DMS 273 (cell line): ENCODE results near the gene CFAP74.

Experiments
- DNase-seq: peaks from one replicate; lab custom pipeline; 2025; ENCODE audit not compliant: unreplicated experiment; lab: John Stamatoyannopoulos, UW

The CFAP74 gene

DNA sequence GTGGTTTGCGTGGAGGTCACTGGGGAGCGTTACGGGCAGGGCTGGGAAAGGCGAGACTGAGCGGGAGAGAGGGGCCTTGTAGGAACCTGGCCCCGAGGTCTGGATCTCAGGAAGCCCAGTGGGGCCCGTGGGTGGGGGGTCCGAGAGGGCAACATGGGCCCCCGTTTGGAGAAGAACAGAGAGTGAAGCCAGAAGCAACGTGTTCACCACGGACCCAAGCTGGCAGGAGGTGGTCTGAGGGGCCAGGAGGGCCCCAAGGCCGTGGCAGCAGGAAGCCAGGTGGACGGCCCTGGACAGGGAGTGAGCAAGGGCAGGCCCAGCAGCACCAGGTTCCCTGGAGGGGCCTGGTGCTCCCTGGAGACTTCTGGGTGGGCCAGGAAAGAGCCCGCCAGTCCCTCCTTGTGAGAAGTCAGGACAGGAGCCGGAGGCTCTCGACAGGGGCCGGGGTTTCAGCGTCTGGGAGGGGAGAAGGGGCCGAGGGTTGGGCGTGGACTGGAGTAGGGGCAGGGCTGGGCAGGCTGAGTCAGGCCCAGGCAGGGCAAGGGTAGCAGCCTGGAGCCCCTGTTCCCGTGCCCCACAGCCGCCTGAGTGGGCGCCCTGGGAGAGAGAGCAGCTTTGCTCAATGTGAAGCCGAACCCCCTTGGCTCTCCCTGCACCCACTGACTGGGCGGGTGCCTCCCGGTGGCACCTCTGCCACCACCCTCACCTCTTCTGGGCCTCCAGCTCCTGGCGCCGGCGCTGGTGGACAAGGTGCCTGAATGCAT lies 33.5 kb downstream of the CFAP74 start:
- DNase-seq = no peak

DNA sequence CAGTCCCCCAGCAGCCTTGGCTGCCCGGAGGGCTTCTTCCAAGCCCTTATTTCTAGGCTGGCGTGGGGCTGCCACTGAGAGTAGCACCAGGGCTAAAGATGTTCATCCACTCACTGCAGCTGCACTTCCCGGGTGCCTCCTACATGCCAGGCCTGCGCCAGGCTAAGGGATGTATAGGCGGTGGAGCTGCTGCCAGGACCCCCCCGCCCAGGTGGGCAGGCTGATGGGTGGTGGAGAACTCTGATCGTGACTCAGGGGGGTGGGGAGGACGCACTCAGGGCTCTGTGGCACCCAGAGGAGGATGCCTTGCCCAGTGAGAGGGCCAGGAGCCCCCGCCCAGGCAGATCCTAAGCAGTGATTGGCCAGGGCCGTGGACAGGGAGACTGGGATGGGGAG lies 34.1 kb downstream of the CFAP74 start:
- DNase-seq = no peak

DNA sequence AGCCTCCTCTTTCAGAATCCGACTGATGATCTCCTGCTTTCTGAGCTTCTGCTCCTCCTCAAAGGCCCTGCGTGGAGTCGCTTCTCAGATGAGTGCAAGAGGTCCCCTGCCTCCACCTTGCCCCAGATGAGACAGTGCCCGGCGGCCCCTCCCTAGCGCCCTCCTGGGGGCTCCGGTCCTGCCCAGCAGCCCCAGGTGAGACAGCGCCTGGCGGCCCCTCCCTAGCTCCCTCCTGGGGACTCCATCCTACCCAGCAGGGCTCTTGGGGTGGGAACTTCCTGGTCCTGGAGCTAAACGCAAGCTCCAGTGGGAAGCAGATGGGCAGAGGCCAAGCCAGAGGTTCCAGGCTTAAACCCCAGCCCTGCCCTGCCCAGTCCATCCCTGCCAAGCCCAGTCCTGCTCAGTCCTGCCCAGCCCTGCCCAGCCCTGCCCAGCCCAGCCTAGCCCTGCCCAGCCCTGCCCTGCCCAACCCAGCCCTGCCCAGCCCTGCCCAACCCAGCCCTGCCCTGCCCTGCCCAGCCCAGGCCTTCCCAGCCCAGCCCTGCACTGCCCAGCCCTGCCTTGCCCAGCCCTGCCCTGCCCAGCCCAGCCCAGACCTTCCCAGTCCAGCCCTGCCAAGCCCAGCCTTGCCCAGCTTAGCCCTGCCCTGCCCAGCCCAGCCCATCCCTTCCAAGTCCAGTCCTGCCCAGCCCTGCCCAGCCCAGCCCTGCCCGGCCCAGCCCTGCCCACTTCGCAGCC lies 34.6 kb downstream of the CFAP74 start:
- no peak for DNase-seq

DNA sequence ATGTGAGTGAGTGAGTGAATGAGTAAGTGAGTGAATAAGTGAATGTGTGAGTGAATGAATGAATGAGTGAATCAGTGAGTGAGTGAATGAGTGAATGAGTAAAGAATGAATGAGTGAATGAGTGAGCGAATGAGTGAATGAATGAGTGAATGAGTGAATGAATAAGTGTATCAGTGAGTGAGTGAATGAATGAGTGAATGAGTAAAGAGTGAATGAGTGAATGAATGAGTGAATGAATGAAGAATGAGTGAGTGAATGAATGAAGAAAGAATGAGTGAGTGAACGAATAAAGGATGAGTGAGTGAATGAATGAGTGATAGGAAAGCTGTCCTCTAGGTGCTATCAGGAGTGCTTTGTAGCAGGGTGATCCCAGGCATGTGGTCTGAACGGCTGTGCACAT lies 35.7 kb downstream of the CFAP74 start:
- DNase-seq = no peak

DNA sequence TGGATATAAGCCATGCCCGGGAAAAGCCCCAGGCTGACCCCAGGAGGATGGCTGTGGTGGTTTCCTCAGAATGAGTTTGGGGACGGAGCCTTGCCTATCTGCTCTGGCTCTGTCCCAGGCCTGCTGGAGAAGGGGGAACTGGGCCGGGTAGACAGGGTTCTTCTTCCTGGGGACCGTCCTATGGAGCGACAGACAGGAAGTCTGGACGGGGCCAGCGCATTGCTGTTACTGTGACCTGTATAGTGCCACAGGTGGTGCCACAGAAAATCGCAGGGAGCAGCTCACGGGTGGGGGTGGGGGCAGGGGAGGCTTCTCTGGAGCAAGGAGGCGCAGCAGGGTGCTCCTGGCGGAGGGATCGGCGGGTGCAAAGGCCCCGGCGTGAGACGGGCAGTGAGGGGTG lies 36.4 kb downstream of the CFAP74 start:
- no peak for DNase-seq

DNA sequence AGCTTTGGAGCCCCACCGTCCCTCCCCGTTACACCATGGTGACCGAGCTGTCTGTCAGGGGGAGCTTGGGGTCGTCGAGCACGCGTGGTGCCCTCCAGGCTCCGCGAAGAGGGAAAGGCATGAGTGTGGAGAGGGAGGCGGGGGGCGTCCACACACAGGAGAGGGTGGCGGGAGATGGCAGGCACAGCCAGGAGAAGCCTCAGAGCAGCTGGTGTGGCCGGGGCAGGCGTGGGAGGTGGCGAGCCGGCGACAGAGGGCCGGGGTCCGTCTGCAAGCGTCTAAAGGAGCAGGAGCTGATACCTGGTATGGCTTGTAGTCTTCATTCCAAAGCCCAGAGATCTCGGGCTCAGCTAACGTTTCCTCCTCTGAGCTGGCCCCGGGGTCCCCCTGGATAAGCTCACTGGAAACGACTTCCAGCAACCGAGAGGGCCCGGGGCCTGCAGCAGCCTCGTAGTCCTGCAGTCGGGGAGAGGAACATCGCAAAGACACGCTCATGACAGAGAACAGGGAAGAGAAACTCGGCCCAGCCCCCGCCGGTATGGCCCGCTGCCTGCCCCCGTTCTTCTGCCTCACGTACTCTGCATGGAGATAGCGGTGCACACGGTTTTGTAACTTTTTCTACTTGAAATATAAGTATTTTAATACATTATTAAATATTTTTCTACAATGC lies 37.4 kb downstream of the CFAP74 start:
- DNase-seq = no peak

DNA sequence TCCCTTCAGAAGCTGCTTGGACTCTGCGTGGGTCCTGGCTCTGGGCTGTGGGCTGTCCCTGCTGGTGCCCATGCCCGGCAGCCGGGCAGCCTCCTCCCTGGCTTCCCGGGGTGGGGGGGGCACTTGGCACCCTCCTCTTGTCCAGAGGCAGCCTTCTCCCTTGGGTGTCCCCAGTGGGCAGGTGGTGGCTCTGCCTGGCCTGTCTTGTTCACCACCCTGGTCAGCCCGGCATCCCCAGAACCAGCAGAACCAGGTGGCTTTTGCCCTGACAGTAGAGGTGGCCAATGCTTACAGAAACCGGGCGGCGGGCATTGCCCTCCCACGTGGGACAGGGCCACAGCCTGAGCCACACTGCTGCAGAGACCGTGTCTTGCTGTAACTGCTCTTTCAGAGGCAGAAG lies 38.0 kb downstream of the CFAP74 start:
- no peak for DNase-seq

DNA sequence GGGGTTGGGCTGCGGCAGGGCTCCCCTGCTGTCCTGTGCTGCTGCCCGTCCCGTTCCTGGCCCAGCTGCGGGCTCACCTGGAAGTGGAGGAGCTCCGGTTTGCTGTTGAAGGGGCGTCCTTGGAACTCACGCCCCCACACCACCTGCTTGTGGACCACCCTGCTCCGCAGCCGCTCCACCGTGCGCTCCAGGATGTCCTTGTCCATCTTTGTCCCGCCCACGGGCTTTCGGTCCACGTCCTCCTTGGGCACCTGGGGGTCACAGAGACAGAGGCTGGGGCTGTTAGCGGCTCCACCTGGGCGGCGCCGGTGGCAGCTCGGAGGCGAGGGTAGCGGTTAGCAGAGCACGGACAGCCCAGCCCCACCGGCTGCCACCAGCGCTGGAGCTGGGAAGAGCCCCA lies 38.8 kb downstream of the CFAP74 start:
- DNase-seq = no peak

DNA sequence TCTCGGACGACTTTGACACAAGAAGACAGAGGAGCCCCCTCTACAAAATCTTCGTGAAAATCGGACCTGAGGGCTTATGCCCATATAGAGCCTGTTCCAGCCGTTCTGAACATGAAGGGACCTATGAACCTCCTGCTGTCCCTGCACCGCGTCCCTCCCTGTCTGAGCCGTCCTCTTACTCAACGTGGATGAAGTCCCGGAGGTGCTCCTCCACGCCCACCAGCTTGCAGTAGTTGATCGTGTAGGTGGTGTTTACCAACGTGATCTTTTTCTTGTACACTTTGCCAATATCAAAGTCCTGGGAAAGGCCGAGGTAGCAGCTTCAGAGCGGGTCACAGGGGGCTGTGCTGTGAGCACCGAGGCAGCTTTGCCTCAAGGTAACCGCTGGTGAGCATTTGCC lies 40.0 kb downstream of the CFAP74 start:
- no peak for DNase-seq

DNA sequence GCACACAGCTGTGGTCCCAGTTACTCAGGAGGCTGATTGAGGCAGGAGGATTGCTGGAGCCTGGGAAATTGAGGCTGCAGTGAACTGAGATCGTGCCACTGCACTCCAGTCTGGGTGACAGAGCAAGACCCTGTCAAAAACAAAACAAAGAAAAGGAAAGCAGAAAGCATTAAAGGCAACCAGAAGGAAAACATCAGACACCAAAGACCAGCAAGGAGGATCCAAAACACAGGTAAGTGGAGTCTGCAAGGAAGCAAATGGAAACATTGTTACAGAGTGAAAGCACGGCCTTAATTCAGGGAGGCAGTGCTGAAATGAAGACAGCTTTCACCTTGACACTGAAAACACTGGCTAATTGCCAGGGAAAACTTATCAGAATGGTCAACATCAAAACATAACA lies 40.8 kb downstream of the CFAP74 start:
- DNase-seq = no peak

DNA sequence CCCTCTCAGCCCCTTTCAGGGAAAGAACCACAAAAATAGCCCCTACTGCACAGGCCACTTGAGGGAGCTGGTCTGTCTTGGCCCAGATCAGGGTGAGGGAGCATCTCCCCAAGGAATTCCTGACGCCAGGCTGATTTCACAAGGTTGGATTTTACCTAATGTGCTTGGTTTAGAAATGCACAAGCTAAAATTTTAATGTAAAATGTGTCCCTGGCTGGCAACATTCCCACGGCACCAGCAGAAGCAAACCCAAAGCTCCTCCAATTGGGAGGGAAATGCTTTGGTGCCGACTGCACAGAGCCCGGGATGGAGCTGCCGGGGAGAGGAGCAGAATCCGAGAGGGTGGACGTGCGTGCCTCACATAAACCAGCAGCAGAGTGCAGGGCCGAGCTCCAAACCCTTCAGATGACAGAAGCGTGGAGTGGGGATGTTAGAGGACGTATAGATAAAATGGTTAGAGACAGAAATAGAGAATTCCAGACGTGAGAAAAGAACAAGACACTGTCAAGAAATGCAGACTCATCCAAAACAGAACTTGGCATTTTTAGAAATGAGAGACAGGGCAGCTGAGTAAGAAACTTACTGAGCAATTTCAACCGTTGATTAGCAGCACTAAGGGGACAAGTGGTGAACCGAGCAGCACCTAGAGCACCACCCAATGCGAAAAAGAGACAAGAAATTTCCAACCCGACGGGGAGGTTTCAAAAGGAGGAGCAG lies 42.9 kb downstream of the CFAP74 start:
- no peak for DNase-seq

DNA sequence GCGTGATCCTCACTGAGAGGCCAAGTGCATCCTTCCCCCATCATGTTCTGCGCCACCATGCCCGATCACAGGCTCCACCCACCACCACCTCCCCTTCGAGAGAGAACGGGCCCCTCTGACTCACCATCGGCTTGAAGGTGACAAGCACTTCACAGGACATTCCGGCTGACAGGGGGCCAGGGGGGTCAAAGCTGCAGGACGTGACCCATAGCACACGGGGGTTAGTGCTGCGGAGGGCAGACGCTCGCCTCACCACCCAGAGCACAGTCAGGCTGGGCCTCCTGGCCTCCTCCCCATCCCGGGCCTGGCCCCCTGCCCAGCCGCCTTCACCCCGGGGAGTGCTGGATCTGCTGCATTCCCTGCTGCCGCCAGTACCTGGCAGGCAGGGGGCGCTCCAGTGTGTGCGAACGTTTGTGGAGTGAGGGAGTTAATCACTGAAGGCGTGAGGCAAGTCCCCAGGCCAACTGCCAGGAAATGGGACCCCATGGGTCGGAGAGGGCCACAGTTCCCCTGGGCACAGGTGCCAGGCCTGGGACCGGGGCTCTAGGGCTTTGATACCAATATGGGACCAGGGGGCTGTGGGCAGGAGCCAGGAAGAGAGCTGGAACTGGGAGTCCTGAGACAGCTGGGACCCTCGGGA lies 43.6 kb downstream of the CFAP74 start:
- DNase-seq = peak; percentile 96

DNA sequence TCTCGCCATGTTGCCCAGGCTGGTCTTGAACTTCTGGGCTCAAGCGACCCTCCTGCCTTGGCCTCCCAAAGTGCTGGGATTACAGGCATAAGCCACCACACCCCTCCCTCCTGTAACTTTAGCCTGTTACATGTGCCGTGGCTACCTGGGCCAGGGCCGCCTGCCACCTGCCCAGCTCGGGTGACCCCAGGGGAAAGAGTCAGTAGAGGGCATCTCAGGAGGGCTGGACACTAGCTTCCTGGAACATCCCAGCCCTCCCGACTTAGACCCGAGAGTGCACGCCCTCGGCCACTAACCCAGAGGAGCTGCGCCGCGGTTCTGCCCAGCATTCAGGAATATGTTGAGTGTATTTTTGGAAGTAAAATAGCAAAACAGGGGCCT lies 44.1 kb downstream of the CFAP74 start:
- DNase-seq = no peak

DNA sequence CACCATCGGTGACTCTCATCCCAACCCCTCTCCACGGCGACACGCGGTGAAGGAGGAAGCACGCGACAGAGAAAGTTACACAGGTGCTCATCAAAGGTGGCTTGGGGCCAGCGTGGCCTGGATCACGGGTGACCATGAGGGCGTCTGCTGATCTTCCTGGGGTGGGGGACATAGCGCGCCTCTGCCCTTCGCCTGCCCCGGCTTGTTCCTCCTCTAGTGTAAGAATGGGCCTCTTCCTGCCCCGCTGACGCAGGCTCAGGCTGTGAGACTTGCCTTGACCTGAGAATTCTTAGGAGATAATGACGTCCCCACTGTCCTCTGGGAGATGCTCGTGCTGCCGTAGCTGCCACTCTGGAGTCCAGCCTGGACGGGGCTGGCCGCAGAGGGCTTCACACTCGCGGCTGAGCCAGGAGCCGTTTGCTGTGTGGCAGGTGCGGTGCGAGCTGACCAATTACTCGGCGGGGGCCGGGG lies 45.5 kb downstream of the CFAP74 start:
- DNase-seq = no peak

DNA sequence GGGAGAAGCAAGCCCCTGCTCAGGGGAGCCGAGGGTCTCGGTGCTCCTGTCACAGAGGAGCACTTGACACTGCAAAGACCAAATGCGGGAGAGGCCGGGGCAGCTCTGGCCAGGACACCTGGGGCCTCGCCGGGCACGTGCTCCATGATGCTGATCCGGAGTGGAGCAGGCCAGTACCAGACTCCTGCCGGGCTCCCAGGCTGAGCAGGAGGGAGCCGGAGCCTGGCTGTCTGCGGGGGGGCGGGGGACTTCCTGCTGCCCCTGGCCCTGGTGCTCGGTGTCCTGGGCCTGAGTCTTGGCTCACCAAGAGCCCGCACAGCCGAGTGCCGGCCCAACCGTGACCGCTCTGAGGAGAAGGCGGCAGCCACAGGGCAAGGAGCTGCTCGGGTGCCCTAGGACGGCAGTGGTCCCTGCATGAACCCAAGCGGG lies 46.0 kb downstream of the CFAP74 start:
- no peak for DNase-seq

DNA sequence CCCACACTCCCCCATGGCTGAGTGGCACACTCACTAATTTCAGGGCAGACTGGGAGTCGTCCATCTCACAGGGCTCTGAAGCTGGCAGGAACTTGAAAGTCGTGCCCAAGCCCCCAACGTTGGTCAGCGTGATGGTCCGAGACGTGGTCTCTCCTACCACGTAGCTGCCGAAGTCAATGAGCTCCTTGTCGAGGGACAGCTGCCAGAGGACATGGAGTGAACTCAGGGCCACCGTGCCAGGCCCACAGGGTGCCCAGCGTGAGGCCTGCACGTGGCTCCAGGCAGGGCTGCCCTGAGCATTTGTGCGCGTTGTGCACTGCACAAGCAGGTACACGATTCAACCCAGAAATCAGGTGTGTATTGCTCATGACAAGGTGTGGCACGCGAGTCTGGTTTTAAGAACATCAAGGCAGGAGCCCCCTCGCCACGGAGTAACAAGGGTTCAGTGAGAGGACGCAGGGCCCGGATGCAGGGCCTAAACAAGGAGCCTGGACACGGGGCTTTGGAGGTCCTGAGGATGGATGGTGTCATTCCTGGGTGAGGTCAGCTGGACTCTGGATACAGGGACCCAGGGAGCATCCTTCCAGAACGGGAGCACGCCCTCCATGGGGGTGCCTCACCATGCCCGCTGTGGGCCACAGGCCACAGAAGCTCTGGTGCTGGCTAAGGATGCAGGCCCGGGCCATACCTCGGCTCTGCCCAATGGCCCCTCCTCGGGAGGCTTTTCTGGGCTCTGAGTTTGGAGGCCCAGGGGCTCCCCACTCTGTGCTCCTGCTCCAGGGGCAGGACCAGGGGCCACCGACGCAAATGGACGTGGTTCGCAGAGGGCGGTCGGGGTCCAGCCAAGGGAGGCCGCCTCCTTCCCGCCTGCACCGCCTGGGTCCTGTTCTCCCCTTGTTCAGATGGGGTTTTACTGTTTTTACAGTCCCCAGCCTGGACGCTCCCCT lies 46.7 kb downstream of the CFAP74 start:
- no peak for DNase-seq

DNA sequence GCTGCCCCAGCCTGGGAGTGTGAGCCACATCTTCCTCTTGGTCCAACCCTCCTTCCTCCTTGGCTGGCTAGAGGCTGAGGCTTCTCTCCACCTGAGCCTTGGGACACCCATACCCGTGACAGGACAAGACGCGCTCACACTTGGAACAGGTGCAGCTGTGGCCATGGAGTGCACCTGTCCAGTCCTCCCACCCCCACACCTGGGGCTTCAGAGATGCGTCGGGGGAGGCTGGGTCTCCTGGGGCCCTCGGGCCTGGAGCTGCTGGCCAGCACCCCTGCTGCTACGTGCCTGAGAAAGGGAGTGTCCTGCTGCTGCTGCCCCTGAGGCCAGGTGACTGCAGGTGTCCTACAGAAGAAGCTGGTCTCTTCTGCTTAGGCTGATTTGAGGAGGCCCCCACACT lies 47.5 kb downstream of the CFAP74 start:
- DNase-seq = no peak

DNA sequence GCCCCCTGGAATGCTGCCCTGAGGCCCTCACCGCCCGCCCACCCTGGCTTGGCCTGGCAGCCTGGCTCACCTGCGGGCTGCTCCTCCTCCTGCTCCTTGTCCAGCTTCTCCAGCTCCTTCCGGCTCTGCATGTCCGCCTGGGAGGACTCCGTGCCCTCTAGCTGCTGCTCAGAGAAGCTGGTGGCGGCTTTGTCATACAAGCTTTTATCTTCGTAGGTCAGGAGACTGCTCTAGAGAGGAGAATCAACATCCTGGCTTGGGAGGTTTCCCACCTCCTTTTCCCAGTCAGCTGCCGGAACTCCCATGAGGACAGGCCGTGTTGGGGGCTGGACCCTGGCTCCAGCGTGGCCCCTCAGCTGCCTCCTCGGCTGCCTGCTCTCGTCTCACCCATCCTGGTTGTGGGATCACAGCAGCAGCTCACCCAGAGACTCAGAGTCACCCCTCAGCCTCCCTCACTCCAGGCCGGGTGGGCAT lies 47.9 kb downstream of the CFAP74 start:
- no peak for DNase-seq

DNA sequence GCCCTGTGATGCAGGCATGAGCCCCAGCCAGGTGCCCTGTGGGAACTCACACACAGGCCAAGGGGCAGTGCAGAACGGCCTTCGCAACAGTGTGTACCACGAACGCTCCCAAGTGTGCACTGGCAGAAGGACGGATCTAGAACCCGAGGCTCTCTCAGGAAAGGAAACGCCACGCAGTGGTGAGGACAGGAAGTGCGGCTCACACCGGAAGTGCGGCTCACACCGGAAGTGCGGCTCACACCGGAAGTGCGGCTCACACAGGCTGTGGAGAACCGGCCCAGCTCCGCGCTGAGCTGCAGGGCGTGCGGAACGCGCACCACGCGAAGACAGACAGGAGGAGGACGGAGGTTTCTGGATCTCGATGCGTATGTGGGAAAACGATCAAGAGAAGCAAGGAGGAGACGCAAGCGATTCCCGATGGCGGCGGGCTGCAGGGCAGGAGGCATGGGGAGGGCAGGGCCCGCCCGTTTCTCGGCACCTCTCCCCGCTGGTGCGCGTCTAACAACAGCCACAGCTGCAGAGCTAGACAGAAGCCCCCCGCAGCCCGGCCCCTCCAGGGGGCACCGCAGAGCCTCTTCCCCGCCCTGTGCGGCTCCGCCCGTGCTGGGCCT lies 48.6 kb downstream of the CFAP74 start:
- DNase-seq = peak; percentile 56
